ENCODE data around the gene TNP2.

TNP2 gene

GRCh38 chr16:11276896-11277593, 7.9 kb upstream of the TNP2 start:
- no peak for DNase-seq (ENCODE audit: low read depth)

GRCh38 chr16:11276143-11276895, 7.2 kb upstream of the TNP2 start, which contains the start of gene PRM2:
PRM2 (minus strand) TSS chr16:11276480; CDS start chr16:11276370, 110 bp downstream.
- no peak for DNase-seq (ENCODE audit: low read depth)

GRCh38 chr16:11274964-11275363, 5.8 kb upstream of the TNP2 start:
- no peak for DNase-seq (ENCODE audit: low read depth)

- no peak for DNase-seq (ENCODE audit: low read depth)
Measured at GRCh38 chr16:11273721-11274324, 4.7 kb upstream of the TNP2 start.

- DNase-seq (ENCODE audit: low read depth), result no peak
Measured at GRCh38 chr16:11272921-11273720, 4.0 kb upstream of the TNP2 start, which contains the start of gene PRM3. PRM3 (minus strand) TSS chr16:11273629; CDS start chr16:11273595, 34 bp downstream.

GRCh38 chr16:11272484-11272883, 3.4 kb upstream of the TNP2 start:
- DNase-seq (ENCODE audit: low read depth), result no peak

- DNase-seq (ENCODE audit: low read depth), result no peak
Measured at GRCh38 chr16:11271610-11272009, 2.5 kb upstream of the TNP2 start.

GRCh38 chr16:11270602-11271162, 1.6 kb upstream of the TNP2 start:
- DNase-seq (ENCODE audit: low read depth), result no peak

GRCh38 chr16:11265124-11265523, 4.0 kb downstream of the TNP2 start:
- DNase-seq (ENCODE audit: low read depth), result no peak

GRCh38 chr16:11264155-11264832, 4.8 kb downstream of the TNP2 start:
- no peak for DNase-seq (ENCODE audit: low read depth)

- no peak for DNase-seq (ENCODE audit: low read depth)
Measured at GRCh38 chr16:11263737-11264136, 5.4 kb downstream of the TNP2 start.

GRCh38 chr16:11262915-11263314, 6.2 kb downstream of the TNP2 start:
- DNase-seq (ENCODE audit: low read depth), result no peak

GRCh38 chr16:11260596-11260966, 8.5 kb downstream of the TNP2 start:
- no peak for DNase-seq (ENCODE audit: low read depth)

- no peak for DNase-seq (ENCODE audit: low read depth)
Measured at GRCh38 chr16:11259655-11260595, 9.2 kb downstream of the TNP2 start.

GRCh38 chr16:11258553-11259492, 10.3 kb downstream of the TNP2 start:
- DNase-seq (ENCODE audit: low read depth), result no peak

GRCh38 chr16:11257131-11257938, 11.8 kb downstream of the TNP2 start:
- DNase-seq (ENCODE audit: low read depth), result peak; percentile 78

GRCh38 chr16:11256661-11257130, 12.4 kb downstream of the TNP2 start:
- DNase-seq (ENCODE audit: low read depth), result peak; percentile 38
